Measurements from ENCODE around the gene E2F6. TPM values are rescaled to one million over a fixed set of nuclear protein-coding genes. Genes with fewer than 3 reads are reported as not detected.

Gene E2F6
- total and polyA plus RNA-seq, 10 of the 15 experiments (the other 5 are each of a cell fraction or from before 2014, with no cell fraction given): 4.2 to 15.5 (median 11.3) TPM

DNA sequence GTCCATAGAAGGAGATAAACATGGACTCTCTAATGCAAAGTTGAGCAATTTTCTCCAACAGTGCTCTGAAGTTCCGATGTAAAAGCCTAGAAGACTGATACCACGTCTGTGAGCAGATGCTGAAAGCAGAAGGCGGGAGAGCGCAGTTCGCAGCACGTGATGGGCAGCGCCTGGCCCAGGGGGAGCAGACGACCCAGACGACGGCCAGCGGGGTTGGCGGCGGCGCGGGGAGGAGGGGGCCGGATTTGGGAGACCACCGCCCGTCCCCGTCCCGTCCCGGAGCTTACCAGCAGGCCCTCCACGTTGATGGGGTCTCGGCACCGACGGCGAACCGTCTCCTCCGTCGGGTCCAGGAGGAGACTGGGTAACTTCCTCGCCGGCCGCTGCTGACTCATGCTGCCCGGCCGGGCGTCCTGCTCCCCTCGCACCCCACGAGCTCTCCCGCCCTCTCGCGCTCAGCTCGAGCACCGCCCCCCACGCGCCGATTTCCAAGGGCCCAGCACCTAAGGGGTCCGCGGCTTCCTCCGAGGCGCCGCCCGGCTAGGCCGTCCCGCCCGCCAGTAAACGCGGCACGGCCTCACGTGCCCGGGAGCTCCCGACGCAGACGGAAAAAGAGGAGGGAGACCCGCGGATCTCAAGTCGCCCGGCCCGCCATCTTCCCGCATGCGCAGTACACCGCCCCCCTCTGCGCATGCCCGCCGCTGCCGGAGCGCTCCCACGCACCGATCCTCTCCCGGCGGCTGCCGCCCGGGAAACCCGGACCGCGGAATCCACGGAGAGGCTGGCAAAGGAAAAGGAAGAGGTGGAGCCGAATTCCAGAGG lies at the start of gene E2F6 (continued):
- TF ChIP-seq NKRF (conservative IDR thresholded peaks at IDR 0.05): 0 out of 2 replicates have a peak, but pooled peaks have one; percentile 40
- TF ChIP-seq, protein P1, sequence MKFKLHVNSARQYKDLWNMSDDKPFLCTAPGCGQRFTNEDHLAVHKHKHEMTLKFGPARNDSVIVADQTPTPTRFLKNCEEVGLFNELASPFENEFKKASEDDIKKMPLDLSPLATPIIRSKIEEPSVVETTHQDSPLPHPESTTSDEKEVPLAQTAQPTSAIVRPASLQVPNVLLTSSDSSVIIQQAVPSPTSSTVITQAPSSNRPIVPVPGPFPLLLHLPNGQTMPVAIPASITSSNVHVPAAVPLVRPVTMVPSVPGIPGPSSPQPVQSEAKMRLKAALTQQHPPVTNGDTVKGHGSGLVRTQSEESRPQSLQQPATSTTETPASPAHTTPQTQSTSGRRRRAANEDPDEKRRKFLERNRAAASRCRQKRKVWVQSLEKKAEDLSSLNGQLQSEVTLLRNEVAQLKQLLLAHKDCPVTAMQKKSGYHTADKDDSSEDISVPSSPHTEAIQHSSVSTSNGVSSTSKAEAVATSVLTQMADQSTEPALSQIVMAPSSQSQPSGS (IDR thresholded peaks at IDR 0.05; ENCODE audit: low read length): no peak
- peak; percentile 76 for TF ChIP-seq POLR2A (IDR thresholded peaks at IDR 0.05; ENCODE audit: low read depth, low read length)
- no peak for TF ChIP-seq MTA2 (IDR thresholded peaks at IDR 0.05; ENCODE audit: low read depth)
- no peak for TF ChIP-seq MYB (IDR thresholded peaks at IDR 0.05; ENCODE audit: borderline replicate concordance, low read depth, low read length)
- no peak for TF ChIP-seq EZH2 (IDR thresholded peaks at IDR 0.05; ENCODE audit: borderline replicate concordance, control insufficient read depth, low read depth, low read length)
- no peak for TF ChIP-seq SRF (IDR thresholded peaks at IDR 0.05; ENCODE audit: low read depth in 2 of 2, low read length in 2 of 2)
- no peak for TF ChIP-seq ZBTB33 (IDR thresholded peaks at IDR 0.05)
- no peak for TF ChIP-seq RAD21 (IDR thresholded peaks at IDR 0.05; ENCODE audit: insufficient read depth, low read depth, low read length)
